Inflammatory macrophage treated with lipopolysaccharide for 1 hour (primary cell): ENCODE results near the gene RBM10.

Experiments
- DNase-seq, 2 donors: peaks; one replicate each; pipeline ENCODE4 v3.0.0-alpha.2; 2020 to 2022

Gene RBM10

DNA sequence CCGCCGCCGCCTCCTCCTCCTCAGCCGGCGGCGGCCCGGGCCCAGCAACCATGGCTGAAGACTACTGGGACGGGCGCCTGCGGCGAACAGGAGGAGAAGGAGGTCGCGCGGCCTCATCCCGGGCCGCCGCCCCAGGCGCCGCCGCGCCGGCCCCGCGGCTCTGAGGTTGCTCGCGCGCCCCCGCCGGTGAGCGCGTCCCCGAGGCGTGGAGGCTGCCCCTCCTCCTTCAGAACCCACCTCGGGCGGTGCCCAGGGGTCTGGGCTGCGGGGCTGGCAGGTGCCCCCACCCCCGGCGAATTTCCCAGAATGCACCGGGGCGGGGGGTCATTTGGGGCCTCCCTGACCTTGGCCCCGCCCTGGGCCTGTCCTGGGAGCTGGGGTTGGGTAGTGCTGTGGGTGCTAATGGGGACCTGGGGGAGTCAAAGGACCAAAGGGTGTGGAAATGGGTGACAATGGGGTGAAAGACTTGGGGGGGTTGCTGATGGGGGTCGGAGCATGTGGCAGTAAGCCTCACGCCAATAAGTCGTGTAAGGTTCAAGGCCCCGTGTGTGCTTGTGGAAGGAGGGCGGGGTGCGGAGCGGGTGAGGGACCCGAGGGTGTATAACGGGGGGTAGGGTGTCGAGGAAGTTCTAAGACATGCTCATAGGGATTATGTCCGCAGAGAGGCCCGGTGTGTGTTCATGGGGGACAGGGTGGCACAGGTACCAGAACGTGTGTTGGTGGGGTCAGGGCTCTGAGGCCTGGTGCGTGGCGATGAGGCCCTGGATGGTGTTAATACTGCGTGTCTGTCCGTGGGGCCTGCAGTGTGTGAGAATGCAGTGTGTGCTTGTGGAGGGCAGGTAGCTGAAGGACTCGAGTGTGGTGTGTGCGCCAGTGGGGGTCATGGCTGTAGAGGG is 74.1 kb downstream of the RBM10 start:
- DNase-seq: peak; percentile 32 to 40

DNA sequence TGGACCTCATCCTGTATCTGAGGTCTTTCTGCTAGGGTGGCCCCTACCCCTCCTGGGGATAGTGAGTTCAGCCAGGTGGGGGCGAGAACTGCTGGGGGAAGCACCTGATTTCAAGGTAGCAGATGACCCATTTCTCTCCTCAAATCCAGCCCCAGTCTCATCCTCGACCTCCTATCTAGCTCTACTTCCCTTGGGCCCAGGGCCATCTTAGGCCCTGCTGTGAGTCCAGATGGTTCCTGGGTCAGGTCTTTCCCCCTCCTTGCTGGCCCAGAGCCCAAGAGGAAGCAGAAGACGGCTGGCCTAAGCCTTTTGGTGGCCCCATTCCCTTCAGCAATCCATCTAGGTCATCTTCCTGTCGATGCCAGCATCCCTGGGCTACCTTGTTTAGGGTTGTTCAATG is 76.7 kb downstream of the RBM10 start:
- no peak for DNase-seq

DNA sequence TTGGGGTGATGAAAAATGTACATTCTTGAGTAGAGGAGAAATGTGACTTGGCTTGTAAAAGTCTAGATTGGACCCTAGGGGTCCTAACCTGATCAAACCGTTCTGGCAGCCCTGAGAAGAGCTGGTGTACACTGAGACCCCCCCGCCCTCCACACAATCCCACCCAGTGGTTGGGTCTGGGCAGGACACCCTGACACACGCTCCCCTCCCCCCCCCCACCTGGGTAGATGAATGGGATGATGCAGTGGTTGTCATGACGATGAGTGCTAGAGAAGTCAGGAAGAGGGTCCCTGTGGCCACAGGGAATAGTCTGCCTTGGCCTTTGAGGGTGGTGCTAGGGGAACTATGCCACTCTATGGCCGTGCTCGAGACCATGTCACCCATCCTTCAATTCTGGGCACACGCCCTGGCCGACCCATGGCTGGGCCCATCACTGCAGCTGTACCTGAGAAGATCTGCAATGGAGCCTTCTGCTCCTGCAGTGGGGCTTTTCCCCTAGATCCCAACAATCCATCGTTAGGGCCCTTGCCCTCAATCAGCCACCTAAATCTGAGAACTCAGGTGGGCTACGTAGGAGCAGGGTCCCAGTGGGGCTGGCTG is 77.8 kb downstream of the RBM10 start:
- DNase-seq: no peak

DNA sequence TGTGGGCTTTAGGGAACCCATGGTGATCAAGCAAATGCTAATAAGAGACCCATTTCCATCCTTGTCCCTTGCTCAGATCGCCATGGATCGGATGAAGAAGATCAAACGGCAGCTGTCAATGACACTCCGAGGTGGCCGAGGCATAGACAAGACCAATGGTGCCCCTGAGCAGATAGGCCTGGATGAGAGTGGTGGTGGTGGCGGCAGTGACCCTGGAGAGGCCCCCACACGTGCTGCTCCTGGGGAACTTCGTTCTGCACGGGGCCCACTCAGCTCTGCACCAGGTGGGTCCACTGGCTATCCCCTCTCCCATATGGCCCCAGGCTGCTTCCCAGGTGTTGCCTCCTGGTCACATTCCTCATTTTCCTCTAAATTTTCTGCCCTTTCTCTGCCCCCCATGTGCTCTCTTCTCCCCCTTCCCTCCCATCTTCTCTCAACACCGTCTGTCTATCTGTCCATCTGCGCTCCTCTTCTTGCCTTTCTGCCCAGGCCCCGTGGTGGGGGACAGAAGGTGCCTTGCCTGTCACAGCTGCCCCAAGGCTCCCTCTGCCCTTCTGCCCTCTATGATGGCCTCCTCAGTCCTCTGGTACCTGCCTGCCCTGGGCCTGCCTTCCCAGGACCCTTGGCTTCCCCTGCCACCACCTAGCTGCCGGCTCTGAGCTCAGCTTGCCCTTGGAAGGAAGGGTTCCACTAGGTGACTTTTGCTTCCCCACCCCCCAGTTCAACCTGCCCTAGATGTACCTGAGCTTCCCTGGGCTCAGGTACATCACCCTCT is 78.6 kb downstream of the RBM10 start:
- no peak for DNase-seq

DNA sequence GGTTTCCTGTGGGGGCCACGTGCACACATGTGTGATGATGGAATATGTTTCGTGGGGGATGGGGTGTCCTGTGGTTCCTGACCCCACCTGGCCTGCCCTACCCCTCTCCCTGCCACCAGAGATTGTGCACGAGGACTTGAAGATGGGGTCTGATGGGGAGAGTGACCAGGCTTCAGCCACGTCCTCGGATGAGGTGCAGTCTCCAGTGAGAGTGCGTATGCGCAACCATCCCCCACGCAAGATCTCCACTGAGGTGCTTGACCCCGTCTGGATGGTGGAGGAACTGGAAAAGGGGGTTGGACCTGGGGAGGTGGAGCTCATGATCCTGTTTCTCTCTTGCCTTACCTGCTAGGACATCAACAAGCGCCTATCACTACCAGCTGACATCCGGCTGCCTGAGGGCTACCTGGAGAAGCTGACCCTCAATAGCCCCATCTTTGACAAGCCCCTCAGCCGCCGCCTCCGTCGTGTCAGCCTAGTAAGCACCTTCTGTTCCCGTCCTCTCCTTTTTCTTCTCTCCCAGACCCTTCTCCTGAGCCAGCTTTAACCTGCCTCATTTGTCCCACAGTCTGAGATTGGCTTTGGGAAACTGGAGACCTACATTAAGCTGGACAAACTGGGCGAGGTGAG is 79.4 kb downstream of the RBM10 start:
- no peak for DNase-seq

DNA sequence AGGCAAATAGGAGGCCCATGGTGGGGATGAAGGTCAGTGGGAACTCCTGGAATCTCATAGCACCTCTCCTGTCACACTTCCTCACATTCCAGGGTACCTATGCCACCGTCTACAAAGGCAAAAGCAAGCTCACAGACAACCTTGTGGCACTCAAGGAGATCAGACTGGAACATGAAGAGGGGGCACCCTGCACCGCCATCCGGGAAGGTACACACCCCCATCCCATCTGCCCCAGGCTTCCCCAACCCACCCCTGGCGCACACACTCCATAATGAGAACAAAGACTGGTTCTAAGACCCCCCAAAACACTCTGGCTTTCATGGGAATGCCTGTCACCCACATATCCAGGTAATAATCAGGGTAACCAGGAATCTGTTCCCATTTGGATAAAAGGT is 79.9 kb downstream of the RBM10 start:
- DNase-seq: no peak

DNA sequence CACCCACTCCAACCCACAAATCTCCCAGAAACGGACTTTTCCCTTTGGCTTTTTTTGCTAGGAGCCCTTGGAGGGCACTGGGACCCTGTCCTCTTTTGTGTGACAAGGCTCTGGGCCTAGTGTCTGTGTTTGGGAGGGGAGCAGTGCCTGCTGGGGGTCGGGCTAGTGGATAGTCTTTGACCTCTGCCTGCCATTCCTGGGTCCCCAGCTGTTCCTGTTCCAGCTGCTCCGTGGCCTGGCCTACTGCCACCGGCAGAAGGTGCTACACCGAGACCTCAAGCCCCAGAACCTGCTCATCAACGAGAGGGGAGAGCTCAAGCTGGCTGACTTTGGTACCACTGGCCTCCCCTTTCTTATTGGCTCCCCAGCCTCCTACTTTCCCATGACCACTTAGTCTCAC is 81.0 kb downstream of the RBM10 start:
- no peak for DNase-seq

DNA sequence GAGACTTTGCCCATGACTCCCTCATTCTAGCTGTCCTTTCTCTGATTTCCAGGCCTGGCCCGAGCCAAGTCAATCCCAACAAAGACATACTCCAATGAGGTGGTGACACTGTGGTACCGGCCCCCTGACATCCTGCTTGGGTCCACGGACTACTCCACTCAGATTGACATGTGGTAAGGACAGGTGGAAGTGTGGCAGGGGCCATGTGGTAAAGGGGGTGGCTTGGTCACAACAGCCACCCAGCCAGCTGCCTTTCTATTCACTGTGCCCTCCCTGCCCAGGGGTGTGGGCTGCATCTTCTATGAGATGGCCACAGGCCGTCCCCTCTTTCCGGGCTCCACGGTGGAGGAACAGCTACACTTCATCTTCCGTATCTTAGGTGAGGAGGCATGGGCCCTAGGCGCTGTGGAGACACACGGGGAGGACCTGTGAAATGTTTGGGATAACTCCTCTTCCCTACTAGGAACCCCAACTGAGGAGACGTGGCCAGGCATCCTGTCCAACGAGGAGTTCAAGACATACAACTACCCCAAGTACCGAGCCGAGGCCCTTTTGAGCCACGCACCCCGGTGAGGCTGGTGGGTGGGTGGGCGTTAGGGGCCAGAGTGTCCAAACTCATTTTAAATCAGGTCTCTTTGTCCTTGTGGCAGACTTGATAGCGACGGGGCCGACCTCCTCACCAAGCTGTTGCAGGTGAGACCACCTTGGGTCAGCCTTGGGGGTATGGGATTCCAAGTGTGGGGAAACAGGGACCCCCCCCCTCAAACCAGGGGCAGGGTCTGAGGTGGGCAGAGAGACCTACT is 81.7 kb downstream of the RBM10 start:
- DNase-seq: no peak

DNA sequence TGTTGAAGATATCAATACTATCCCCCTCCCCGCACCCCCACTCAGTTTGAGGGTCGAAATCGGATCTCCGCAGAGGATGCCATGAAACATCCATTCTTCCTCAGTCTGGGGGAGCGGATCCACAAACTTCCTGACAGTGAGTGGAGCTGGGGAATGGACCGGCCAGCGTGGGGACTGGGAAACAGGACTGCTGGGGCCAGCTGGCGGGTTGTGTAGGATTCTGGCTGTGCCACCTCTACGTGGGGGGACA is 82.2 kb downstream of the RBM10 start:
- no peak for DNase-seq

DNA sequence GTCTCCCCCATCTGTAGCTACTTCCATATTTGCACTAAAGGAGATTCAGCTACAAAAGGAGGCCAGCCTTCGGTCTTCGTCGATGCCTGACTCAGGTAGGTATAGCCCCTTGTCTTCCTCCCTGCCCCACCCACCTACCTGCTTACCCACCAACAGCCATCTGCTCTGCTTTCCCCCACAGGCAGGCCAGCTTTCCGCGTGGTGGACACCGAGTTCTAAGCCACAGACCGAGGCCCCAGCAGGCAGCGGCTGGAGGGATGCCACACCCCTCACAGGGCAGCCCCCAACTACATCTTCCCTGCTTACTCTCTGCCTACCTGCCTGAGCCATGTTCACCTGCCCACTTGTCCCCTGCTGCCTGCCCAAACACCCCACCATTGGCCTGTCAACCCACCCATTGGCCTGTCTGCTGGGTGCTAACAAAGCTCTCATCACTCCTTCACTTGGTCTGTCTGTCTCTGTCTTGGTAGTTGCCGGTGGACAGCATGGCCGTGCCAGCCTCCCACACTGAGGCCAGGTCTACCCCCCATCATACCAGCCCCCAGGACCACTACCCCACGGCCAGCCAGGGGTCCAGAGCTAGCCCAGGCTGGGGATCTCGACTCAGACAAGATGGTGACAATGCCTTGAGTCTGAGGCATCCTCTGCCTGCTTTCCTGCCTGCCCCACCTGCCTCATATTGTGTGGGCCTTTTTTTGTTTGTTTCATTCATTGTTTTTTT is 83.7 kb downstream of the RBM10 start:
- DNase-seq: no peak

DNA sequence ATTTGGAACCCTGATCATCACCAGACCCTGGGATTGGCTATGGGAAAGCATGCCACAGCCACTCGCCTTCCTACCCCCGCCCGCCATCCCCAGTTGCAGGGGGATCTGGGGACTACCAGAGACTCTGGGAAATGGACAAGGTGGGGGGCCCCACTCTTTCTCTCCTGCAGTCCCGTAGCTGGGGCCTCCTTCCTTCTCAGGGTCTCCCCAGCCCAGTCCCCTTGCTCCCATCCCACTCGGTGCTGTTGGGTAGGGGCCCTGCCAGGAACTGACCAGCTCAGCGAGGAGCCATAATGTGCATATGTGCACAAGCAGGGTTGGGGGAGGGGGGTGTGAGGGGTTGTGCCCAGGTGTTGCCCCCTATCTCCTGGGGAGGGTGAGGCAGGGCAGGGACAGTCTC is 84.4 kb downstream of the RBM10 start:
- DNase-seq: no peak

DNA sequence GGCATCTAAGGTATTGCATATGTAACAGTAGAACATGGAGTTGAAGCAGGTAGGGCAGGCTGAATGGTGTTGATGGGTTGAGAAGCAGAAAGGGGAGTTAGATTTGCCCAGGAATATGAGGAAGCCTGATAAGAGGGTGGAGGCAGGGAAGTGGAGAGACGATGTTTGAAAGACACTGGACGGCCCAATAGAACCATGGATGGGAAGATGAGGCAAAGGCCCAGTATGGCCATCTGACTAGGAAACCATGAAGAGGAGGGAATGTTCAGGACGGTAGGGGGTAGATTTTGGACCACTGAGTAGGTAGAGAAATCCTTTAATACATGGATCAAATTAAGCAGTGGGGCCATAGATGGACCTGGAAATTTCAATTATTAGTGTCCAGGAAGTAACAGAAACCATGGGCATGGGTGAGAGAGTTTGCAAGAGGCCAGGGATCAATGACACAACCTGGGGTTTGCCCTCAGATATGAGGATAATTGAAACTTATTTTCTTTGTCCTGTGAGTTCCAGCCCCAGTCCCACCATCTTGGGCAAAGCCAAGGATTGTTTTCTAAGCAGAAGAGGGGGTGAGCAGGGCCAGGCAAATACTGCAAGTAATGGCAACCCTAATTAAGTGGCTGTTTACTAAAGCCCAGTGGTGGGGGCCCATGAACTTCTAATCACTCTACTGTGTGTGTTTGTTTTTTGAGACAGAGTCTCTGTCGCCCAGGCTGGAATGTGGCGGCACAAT is 85.3 kb downstream of the RBM10 start:
- DNase-seq: no peak

DNA sequence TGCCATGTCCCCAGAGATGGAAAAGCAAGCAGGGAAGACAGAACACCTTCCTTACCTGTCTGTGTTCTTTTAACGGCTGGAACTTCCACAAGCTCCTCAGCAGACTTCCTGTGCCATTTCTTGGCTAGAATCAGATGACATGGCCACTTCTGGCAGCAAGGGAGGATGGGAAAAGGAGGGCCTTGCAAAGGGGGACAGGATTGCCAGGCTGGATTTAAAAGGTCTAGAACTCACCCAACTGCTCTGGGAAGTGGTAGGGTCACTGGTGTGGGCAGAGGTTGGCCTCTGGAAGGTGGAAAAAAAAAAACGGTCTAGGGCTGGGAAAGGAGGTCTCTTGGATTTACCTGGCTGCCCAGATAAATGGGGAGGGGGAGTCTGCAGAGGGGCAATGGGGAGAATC is 86.1 kb downstream of the RBM10 start:
- no peak for DNase-seq

DNA sequence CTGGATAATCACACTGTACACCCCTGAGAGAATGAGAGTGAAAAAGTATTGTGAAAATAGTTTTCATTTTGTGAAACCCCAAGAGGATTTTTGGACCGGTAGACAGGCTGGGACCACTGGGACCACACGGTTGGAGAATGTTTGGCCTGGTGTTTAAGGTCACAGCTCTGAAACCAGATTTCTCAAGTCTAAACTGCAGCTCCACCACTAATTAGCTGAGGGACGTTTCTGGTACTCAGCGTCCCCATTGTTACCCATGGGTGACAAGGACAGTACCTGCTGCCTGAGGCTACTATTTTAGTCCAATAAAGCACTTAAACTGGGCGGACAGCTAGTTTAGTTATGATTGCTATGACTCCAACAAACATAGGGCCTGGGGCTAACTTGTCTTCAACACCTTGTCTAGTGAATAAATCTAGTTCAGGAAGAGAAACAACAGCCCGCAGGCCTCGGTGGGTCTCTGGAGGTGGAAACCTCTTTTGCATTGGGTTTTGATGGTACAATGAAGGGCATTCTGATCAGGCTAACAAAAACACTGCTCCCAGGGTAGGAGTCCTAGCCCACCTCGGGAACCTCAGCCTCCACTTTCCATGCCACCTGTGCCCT is 87.3 kb downstream of the RBM10 start:
- no peak for DNase-seq

DNA sequence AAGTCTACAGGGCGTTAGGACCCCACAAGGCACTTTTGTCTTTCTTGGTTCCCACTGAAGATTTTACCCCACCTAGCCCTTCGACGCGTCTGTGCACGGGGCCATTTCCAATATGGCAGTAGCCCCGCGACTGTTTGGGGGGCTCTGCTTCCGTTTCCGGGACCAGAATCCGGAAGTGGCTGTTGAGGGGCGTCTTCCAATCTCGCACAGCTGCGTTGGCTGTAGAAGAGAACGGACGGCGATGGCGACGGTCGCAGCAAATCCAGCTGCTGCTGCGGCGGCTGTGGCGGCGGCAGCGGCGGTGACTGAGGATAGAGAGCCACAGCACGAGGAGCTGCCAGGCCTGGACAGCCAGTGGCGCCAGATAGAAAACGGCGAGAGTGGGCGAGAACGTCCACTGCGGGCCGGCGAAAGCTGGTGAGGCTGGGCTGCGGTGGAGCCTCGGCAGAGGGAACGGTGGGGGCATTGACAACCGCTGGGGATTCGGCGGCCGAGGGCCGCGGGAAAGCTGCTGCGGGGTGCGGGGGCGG is 87.8 kb downstream of the RBM10 start, which contains the start of gene USP11:
USP11 (plus strand) TSS at position 207 of the 530 bp plus-strand sequence; CDS start at position 242, 35 bp downstream.
- DNase-seq: peak; percentile 22 to 24

DNA sequence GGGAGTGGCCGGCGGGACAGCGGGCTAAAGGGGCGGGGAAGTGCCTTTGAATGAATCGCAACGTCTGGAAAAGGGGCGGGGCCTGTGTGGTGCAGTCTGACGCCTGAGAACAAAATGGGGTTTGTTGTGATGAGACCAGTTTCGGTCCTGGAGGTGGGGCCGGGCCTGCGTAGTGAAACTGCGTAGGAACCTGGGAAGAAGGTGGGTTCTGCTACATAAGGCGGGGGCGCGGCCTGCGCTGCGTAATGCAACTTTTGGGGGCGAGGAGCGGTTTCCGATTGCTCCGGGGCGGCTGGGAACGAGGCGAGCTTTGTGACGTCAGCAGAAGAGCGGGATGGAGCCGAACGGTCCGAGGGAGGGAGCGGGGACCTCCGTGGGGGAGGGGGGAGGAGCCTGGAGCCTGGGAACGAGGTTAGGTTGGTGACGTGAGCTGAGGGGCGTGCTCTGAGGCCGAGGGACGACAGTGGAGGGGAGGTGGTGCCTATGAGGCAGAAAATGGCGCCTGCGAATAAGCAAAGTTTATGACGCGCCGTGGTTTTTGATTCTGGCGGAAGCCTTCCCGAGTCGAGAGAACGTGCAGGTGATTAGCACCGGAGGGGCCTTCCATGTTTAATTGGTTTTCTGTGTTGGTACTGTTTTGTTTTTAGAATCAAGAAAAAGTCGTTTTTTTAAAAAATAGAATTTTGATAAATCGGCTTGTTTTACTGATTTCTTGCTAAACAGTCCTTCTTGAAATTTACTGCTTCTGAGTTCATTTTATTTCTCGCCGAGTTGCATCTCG is 88.5 kb downstream of the RBM10 start:
- DNase-seq: peak; percentile 92 to 93

DNA sequence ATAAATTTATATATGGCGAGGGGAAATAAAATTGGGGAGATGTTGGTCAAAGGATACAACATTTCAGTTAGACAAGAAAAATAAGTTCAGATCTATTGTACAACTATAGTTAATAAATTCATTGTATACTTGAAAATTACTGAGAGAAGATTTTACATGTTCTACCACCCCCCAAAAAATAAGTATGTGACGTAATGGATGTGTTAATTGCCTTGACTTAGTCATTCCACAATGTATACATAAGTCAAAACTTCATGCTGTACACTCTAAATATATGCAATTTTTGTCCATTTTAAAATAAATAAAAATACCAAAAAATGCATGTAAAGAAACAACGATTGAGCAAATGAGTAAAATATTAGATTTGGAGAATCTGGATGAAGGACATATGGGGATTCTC is 89.6 kb downstream of the RBM10 start:
- no peak for DNase-seq

DNA sequence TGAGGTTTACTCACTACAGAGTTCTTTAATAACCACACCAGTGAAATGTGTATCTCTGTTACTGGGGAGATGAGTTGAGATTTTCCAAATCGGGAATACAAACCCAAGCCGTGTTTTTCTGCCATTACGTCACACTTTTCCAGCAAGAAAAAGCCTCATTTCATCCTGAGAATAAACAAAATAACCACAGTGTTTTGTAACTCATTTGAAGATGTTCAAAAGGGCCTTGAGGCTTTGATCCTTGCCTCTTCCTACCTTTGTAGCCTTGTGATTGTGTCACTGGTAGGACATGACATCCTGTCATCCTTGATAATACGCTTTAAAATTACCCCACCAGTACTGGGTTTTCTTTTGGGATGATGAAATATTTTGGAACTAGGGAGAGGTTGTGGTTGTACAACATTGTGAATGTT is 90.7 kb downstream of the RBM10 start:
- no peak for DNase-seq
